Astrocyte (in vitro differentiated cells and primary cell): ENCODE measurements around the gene ACBD3. TPM values are rescaled to one million over a fixed set of nuclear protein-coding genes. Genes with fewer than 3 reads are reported as not detected.

Experiments used
- DNase-seq: peaks from one replicate; pipeline ENCODE4 v3.0.0-alpha.2; 2010; ENCODE audit warnings: low read depth
- FAIRE-seq: peaks from 2 replicates; lab custom pipeline; 2011; peaks lifted over from hg19 to GRCh38; lab: Jason Lieb, UNC
- H2AFZ ChIP-seq: 2 replicates; pipeline ENCODE4 v1.6.0; 2012; ENCODE audit warnings: low read depth, low read length, inconsistent platforms
- H3K27ac ChIP-seq: 2 replicates; pipeline ENCODE4 v1.5.1; 2011; ENCODE audit warnings: low read depth, low read length, inconsistent platforms
- H3K27me3 ChIP-seq: 2 replicates; pipeline ENCODE4 v1.6.0; 2011; ENCODE audit warnings: low read length, inconsistent platforms; ENCODE audit not compliant: insufficient read depth
- H3K36me3 ChIP-seq: 2 replicates; pipeline ENCODE4 v1.5.1; 2011; ENCODE audit warnings: low read length, inconsistent platforms; ENCODE audit not compliant: insufficient read depth
- H3K4me1 ChIP-seq: 2 replicates; pipeline ENCODE4 v1.5.1; 2011; ENCODE audit warnings: low read length, inconsistent platforms; ENCODE audit not compliant: insufficient read depth
- H3K4me2 ChIP-seq: 2 replicates; pipeline ENCODE4 v1.6.0; 2012; ENCODE audit warnings: low read length, inconsistent platforms
- H3K4me3 ChIP-seq: 2 replicates; pipeline ENCODE4 v1.5.1; 2011; ENCODE audit warnings: low read depth, mild to moderate bottlenecking, low read length, inconsistent platforms; ENCODE audit not compliant: insufficient read depth
- H3K79me2 ChIP-seq: 2 replicates; pipeline ENCODE4 v1.6.0; 2012; ENCODE audit warnings: mild to moderate bottlenecking, low read length, inconsistent platforms; ENCODE audit not compliant: insufficient read depth
- H3K9ac ChIP-seq: 2 replicates; pipeline ENCODE4 v1.6.0; 2012; ENCODE audit warnings: mild to moderate bottlenecking, low read length, inconsistent platforms
- H3K9me3 ChIP-seq: 2 replicates; pipeline ENCODE4 v1.5.1; 2012; ENCODE audit warnings: low read depth, mild to moderate bottlenecking, low read length, inconsistent platforms; ENCODE audit not compliant: insufficient read depth
- H4K20me1 ChIP-seq: 2 replicates; pipeline ENCODE4 v1.6.0; 2012; ENCODE audit warnings: low read length, inconsistent platforms; ENCODE audit not compliant: insufficient read depth
- H3K27ac Mint-ChIP-seq: one replicate; pipeline ENCODE4 v1.8.0; 2021; ENCODE audit warnings: mild to moderate bottlenecking, mixed read lengths; ENCODE audit not compliant: unreplicated experiment
- H3K27me3 Mint-ChIP-seq: one replicate; pipeline ENCODE4 v1.8.0; 2021; ENCODE audit warnings: low read depth, mixed read lengths; ENCODE audit not compliant: unreplicated experiment
- H3K36me3 Mint-ChIP-seq: one replicate; pipeline ENCODE4 v1.8.0; 2021; ENCODE audit warnings: low read depth, mixed read lengths; ENCODE audit not compliant: unreplicated experiment
- H3K4me1 Mint-ChIP-seq: one replicate; pipeline ENCODE4 v1.8.0; 2021; ENCODE audit warnings: low read depth, mixed read lengths; ENCODE audit not compliant: unreplicated experiment
- H3K4me3 Mint-ChIP-seq: one replicate; pipeline ENCODE4 v1.8.0; 2021; ENCODE audit warnings: mild to moderate bottlenecking, moderate library complexity, mixed read lengths; ENCODE audit not compliant: unreplicated experiment
- H3K9me3 Mint-ChIP-seq: one replicate; pipeline ENCODE4 v1.8.0; 2021; ENCODE audit warnings: mild to moderate bottlenecking, mixed read lengths; ENCODE audit not compliant: unreplicated experiment
- EZH2 ChIP-seq: IDR thresholded peaks from 2 replicates; pipeline ENCODE4 v1.6.1; 2012; ENCODE audit warnings: mild to moderate bottlenecking, low read length, inconsistent platforms; ENCODE audit not compliant: insufficient read depth
- total RNA-seq: library from RNA; stranded (reverse); gene quantifications from 2 replicates; pipeline ENCODE4 v1.2.1, GENCODE V29; 2021
- TF ChIP-seq, protein P1 (sequence below): IDR thresholded peaks from 2 replicates; pipeline ENCODE4 v1.5.1; 2011; ENCODE audit warnings: low read depth, mild to moderate bottlenecking, inconsistent platforms, low read length, moderate library complexity; ENCODE audit not compliant: insufficient read depth

Gene ACBD3
- total RNA-seq, 1 donor from 2014 or later = 66.7 TPM

DNA sequence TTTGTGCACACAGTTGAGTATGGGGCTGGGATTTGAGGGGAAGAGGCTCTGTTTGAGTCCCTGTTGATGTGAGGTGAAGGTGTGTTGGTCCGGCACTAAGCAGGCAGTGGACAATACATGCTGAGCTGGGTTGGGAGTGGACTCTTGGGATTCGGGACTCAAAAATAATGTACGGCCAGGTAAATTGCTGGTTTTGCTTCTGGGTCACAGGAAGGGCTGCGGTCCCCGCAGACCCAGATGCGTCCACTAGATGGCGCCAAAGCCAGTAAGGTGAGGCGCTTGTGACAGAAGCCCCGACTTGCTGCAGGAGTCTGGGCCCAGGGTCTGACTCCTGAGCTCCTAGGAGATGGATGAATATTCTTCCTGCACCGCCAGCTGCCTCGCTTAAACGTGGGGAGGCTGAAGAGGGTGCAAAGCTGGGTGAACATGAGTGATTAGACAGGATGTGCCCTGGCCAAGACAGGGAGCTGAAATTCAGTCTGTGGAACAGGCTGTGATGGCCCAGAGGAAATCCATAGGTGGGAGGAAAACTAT lies 61.4 kb downstream of the ACBD3 start:
- Mint-ChIP-seq H3K4me1 (peaks cover 14% of the 10 kb centered on the region), H3K27me3 (peaks cover 8% of the 10 kb centered on the region), H3K4me3 (peak overlapping the region; percentile 34), H3K27ac (no peak overlapping the region), H3K36me3 (no peaks in the 10 kb centered on the region), H3K9me3 (no peaks in the 10 kb centered on the region)
- H3K4me1 ChIP-seq = peaks cover 13% of the 10 kb centered on the region
- no peaks in the 10 kb centered on the region for H4K20me1 ChIP-seq
- no peak overlapping the region for H3K4me3 ChIP-seq
- peak overlapping the region; percentile 3 for H2AFZ ChIP-seq
- no peaks in the 10 kb centered on the region for H3K9me3 ChIP-seq
- FAIRE-seq (no peak), DNase-seq (peak; percentile 37)
- no peaks in the 10 kb centered on the region for H3K79me2 ChIP-seq
- H3K27me3 ChIP-seq = no peaks in the 10 kb centered on the region
- no peaks in the 10 kb centered on the region for H3K36me3 ChIP-seq
- no peak overlapping the region for H3K27ac ChIP-seq
- H3K9ac ChIP-seq = no peak overlapping the region
- H3K4me2 ChIP-seq = peak overlapping the region; percentile 22
- no peak for TF ChIP-seq EZH2
- TF ChIP-seq, protein P1, sequence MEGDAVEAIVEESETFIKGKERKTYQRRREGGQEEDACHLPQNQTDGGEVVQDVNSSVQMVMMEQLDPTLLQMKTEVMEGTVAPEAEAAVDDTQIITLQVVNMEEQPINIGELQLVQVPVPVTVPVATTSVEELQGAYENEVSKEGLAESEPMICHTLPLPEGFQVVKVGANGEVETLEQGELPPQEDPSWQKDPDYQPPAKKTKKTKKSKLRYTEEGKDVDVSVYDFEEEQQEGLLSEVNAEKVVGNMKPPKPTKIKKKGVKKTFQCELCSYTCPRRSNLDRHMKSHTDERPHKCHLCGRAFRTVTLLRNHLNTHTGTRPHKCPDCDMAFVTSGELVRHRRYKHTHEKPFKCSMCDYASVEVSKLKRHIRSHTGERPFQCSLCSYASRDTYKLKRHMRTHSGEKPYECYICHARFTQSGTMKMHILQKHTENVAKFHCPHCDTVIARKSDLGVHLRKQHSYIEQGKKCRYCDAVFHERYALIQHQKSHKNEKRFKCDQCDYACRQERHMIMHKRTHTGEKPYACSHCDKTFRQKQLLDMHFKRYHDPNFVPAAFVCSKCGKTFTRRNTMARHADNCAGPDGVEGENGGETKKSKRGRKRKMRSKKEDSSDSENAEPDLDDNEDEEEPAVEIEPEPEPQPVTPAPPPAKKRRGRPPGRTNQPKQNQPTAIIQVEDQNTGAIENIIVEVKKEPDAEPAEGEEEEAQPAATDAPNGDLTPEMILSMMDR = peak; percentile 97

GRCh38 chr1:226123591-226124471 lies 62.7 kb downstream of the ACBD3 start:
- FAIRE-seq = no peak
- Histone ChIP-seq H3K4me3 (no peak overlapping the region), H3K4me2 (no peak overlapping the region), H3K36me3 (no peaks in the 10 kb centered on the region), H4K20me1 (no peaks in the 10 kb centered on the region), H3K27ac (no peak overlapping the region), H3K4me1 (peaks cover 13% of the 10 kb centered on the region), H2AFZ (no peak overlapping the region), H3K9ac (no peak overlapping the region), H3K27me3 (no peaks in the 10 kb centered on the region), H3K9me3 (no peaks in the 10 kb centered on the region), H3K79me2 (no peaks in the 10 kb centered on the region)
- Mint-ChIP-seq H3K9me3 (no peaks in the 10 kb centered on the region), H3K27me3 (peaks cover 20% of the 10 kb centered on the region), H3K4me3 (peak overlapping the region; percentile 70), H3K4me1 (peaks cover 14% of the 10 kb centered on the region), H3K36me3 (no peaks in the 10 kb centered on the region), H3K27ac (peak overlapping the region; percentile 41)
- no peak for DNase-seq
- TF ChIP-seq, protein P1 = no peak
- TF ChIP-seq EZH2 = no peak

DNA sequence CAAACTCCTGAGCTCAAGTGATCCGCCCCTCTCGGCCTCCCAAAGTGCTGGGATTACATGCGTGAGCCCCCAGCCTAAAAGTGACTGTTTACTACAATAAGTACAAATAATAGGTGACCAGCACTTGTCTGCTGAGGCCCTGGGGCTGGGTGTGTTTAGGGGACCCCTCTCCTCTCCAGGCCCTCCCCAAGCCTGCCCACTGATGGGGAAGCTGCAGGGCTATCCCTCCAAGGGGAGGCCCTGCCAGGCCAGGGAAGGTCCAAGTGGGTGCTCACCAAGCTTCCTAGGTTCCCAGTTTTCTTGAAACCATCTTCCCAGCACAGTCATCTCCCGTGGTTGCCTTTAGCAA lies 63.4 kb downstream of the ACBD3 start:
- Mint-ChIP-seq H3K27me3 (peaks cover 26% of the 10 kb centered on the region), H3K36me3 (no peaks in the 10 kb centered on the region), H3K4me1 (peaks cover 9% of the 10 kb centered on the region), H3K9me3 (no peaks in the 10 kb centered on the region), H3K4me3 (peak overlapping the region; percentile 70), H3K27ac (no peak overlapping the region)
- Histone ChIP-seq H3K27me3 (peaks cover 3% of the 10 kb centered on the region), H3K4me2 (no peak overlapping the region), H3K36me3 (no peaks in the 10 kb centered on the region), H4K20me1 (no peaks in the 10 kb centered on the region), H3K4me3 (no peak overlapping the region), H3K9me3 (no peaks in the 10 kb centered on the region), H3K27ac (no peak overlapping the region), H3K79me2 (no peaks in the 10 kb centered on the region), H2AFZ (no peak overlapping the region), H3K9ac (no peak overlapping the region), H3K4me1 (peaks cover 9% of the 10 kb centered on the region)
- no peak for FAIRE-seq
- DNase-seq = no peak
- TF ChIP-seq, protein P1 = no peak
- TF ChIP-seq EZH2 = no peak
